ENCODE results near the gene TRDN.
"Not testable (repeated sequence)": the region's sequence is repeated elsewhere in the genome, so short reads cannot be mapped to it uniquely, and the experiment has no call there.

Gene TRDN

GRCh38 chr6:123404975-123405374 lies 231.8 kb downstream of the TRDN start:
- no peak for DNase-seq (ENCODE audit: low spot score)

DNA sequence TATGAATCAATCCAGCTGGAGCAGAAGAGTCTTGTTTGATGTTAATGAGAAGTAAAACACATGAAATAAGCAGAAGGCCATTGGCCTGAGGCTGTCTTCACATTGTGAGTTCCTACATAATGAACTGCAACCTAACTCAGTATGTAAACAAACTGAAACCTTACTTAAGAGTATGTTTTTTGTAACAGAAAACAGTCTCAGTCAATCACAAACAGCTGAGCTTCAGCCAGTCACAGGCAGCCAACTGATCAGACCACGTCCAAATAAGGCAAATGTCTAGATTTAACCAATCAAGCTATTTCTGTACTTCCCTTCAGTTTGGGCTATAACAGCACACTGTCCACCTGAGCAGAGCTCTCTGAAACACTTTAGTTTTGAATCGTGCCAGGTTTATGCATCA lies 234.7 kb downstream of the TRDN start:
- DNase-seq (ENCODE audit: low spot score) = no peak

- DNase-seq (ENCODE audit: low spot score) = no peak
Measured at GRCh38 chr6:123398072-123398471, 238.7 kb downstream of the TRDN start.

DNA sequence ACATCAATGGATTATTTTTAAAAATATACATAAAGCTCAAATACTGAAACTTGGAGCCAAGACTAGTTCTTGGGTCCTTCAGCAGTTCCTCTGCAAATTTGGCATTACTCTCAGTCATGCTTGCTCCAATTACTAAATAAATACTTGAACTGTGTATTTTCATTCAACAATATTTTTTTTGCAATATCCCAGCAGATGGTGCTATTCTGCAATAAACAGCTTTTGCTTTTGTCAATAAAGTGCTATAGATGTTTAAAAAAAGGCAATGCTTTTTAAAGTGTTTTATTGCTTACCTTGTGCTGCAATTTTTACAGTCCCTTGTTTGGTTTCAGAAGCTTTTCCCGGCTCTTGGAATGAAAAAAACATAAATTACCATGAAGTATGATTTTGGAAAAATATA lies 243.4 kb downstream of the TRDN start:
- DNase-seq (ENCODE audit: low spot score) = peak; percentile 20

- no peak for DNase-seq (ENCODE audit: low spot score)
Measured at GRCh38 chr6:123383718-123384117, 253.0 kb downstream of the TRDN start.

DNA sequence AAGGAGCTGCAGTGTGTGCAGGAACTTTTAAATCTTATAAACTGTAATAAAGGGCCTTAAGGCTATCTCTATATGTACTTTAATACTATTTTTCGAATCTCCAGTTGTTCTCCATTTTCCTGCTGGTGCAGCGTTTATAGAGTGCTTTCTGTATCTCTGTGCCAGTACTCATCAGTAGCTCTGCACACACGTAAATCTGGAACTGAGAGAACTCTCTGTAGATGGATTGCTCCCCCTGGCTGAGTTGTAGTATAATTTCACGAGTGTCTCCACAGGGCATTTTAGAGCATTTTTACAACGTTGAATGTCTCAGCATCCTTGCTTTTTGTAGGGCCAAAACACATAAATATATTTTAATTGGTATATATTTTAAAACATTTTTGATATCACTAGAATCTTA lies 256.5 kb downstream of the TRDN start:
- peak; percentile 3 for DNase-seq (ENCODE audit: low spot score)

- no peak for DNase-seq (ENCODE audit: low spot score)
Measured at GRCh38 chr6:123372737-123373136, 264.0 kb downstream of the TRDN start.

GRCh38 chr6:123363912-123364311 lies 272.8 kb downstream of the TRDN start:
- no peak for DNase-seq (ENCODE audit: low spot score)

- DNase-seq (ENCODE audit: low spot score) = no peak
Measured at GRCh38 chr6:123360359-123360758, 276.4 kb downstream of the TRDN start.

GRCh38 chr6:123352705-123353104 lies 284.0 kb downstream of the TRDN start:
- DNase-seq (ENCODE audit: low spot score) = no peak

DNA sequence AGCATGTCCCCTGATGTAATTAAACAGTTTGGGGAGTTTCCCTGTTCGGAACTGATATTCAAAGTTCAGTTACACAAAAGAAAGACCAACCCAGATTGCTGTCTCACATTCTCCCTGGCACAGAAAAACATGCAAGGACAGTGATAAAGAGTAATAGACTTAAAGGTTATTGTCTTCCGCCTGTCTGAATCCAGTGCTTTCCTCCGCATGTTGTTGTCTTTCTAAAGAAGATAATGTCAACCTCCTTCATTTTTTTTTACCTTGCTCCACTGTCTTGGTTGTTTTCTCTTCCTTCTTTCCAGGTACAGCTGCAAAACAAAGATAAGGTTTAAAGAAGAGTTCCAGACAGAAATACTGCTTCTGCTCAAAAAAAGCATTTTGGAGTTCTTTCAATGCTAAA lies 284.5 kb downstream of the TRDN start:
- DNase-seq (ENCODE audit: low spot score) = no peak

GRCh38 chr6:123343836-123344235 lies 292.9 kb downstream of the TRDN start:
- DNase-seq (ENCODE audit: low spot score) = no peak

- DNase-seq (ENCODE audit: low spot score) = no peak
Measured at GRCh38 chr6:123338394-123338793, 298.4 kb downstream of the TRDN start.

DNA sequence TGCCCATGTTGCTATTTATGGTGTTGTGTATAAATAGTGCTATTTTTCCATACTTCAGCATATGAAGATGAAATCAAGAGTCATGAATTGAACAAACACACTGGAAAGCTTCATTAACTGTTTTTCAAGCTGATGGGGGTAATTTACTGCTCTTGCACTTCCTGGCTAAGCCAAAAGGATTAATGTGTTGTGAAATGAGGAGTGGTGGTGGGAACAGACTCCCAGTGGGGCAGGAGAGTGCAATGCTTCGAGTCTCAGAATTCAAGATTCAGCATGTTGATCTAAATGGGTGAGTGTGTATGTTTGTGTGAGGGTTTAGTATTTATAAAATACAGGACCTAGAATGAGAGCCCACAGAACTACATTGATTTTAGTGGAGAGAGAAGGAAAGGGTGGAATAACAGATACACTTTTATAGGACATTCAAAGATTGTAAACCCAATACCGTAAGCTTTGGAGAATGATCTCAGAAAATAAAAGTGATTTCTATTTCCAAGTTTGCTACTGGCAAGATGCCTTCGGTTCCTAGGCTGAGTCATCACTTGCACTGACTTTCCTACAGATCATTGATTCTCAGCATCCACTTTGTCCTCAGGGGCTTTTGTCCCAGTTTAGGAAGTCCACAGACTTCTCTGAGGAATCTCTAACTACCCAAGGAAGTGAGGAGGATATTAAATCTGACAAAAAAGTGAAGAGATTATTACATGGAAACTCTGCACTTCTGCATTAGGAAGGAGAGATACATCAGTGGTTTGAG lies 303.6 kb downstream of the TRDN start:
- DNase-seq (ENCODE audit: low spot score) = no peak

DNA sequence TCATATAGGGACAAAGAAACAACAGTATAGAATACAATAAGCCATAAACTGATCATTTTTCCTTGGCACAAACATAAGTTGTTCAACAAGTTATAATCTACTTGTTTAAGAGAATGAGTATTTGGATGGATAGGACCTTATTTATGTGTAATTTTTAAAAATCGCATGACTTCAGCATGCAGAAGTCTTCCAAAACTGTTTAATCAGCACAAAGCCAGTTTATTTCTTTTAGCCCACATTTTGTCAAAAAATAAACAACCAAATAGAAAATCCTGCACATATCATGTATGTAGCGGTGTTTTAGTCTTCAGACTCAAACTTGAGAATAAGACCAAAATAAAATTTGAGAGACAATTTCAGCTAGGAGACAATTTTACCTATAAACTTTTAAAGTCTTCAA lies 304.7 kb downstream of the TRDN start:
- DNase-seq (ENCODE audit: low spot score) = no peak

DNA sequence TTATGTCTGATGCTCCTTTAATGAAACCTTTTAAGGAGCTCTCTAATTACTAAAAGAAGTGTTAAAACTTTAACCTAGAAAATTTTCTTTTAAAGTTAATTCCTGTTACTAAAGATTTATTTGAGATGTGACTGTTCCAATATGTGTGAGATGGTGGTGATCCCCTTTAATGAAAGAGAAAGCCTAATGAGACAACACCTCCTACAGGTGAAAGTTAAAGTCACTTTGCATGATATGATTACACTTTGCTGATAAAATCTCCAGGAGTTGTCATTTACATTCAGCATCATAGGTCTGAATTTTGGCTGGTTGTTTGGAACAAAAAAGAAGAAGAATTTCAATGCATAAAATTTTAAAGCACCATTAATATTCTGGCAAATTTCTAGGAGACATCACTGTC lies 307.4 kb downstream of the TRDN start:
- no peak for DNase-seq (ENCODE audit: low spot score)

DNA sequence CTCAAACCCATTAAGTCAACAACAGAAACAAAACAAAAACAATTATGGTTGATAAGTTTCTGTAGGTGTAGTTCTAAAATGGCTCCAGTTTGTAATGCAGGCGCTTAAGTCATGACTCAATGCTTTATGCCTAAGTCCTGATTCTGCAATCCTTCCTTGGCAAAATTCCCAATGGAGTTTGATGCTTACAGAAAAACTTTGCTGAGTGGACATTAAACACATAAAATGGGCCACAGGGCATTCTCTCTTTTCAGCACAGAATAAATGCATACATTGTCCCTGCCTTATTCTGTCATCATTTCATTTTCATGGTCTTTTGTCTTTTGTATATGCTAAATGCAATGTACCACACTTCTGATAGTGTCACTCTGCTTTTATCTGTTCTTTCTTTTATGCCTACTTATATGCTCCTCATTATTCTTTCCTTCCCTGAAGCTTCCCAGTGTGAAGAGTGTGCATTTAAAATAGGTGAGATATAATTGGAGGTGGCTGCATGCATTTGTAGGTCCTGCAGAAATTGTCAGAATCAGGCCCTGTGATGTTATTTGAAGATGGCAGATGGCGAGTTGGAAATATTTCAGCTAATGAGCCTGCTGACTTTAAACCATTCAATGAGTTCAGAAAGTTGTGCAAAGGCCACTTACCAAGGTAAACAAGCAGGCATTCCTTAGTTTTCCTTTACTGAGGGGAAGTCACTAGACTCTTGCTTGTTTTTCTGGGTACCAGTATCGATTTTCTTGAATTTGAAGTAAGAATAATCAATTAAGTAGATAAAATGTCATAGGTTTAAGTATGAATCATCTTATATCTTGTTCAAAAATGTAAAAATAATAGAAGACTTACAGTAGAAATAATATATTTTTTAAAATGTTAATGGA lies 313.1 kb downstream of the TRDN start:
- peak; percentile 23 for DNase-seq (ENCODE audit: low spot score)

DNA sequence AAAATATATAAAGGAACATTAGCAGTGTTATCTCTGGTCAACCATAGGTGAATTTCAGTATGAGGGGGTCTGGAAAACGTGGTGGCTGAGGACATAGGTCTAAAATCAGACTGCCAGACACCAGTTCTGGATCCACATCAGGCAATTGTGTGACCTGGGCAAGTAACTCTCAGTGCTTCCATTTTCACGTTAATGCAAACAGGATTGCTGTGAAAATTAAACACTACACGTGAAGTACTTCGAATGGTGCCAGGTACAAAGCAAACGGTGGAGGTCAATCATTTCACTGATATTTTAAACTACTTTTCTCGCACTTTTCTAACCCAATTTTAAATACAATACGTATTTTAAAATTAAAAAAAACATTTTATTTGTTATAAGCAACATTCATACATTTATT lies 315.7 kb downstream of the TRDN start:
- no peak for DNase-seq (ENCODE audit: low spot score)

DNA sequence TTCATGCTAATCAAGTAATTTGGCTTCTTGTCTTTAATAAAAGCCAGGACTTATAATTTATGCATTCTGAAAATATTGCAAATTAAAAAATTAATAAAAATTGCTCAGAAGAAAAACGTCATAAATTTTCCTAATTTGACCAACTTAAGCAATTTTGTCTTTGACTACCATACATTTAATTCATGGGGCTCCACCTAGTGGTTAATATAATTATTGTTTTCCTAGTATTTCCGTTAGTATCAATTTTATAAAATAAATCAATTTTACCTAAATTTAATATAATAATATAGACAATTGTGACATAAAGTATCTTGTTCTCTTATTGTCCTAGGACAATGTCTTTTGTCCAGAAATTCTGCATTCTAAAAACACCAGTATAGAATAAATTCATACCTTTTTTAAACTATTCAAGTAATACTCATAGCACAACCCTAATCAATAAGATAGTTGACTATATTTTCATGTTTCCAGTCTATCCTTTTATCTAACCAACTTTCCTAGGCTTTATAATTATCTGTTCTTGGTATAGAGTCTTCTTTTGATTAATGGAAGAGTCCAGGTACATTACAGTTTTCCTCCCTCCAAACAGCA lies 319.9 kb downstream of the TRDN start:
- peak; percentile 2 for DNase-seq (ENCODE audit: low spot score)

DNA sequence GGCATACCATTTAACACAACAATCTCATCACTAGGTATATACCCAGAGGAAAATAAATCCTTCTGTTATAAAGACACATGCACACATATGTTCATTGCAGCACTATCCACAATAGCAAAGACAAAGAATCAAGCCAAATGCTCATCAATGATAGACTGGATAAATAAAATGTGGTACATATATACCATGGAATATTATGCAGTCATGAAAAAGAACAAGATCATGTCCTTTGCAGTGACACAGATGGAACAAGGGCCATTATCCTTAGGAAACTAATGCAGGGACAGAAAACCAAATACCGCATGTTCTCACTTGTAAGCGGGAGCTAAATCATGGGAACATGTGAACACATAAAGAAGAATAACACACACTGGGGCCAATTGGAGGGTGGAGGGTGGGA lies 322.3 kb downstream of the TRDN start:
- not testable (repeated sequence) for DNase-seq (ENCODE audit: low spot score)

DNA sequence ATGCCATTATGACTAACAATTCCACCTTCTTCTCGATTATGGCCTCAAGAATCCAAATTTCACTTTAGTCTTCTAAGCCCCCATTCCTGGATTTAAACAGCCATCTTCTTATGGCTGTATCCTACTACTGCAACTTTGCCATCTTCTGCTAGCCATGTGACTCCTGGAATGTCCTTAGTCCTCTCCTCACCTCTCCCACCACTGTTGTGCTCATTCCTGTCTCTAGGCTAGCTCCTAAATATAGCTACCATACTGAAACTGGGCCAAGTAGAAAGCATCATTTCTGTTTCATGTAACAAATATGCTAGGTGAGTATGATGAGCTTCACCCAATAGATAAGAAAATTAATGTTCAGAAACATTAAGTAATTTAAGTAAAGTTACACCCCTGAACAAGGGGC lies 327.6 kb downstream of the TRDN start:
- no peak for DNase-seq (ENCODE audit: low spot score)

DNA sequence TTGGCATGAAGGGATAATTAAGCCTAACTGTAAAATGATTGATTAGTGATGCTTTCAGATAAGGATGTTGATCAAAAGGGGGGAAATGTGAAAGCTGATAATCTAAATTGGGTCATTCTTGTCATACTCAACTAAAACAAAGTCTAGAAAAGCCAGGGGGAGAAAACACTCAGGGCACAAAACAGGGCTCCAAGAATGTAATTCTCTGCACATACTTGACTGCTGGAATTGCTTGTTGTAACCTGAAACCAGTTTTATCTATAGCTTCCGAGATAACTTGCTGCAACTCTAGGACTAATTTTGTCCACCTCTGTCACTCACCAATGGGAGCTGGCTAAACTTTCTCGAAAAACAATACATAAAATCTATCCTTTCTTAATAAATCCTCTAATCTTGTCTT lies 330.4 kb downstream of the TRDN start:
- DNase-seq (ENCODE audit: low spot score) = no peak

DNA sequence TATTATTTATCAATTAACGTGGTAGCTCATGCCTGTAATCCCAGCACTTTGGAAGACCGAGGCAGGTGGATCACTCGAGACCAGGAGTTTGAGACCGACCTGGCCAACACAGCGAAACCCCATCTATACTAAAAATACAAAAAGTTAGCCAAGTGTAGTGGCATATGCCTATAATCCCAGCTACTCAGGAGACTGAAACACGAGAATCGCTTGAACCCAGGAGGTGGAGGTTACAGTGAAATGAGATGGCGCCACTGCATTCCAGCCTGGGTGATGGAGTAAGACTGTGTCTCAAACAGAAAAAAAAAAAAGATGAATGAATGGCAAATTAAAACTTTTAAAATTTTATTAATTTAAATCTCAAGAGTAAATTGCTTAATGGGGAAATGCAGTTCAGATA lies 341.1 kb downstream of the TRDN start:
- DNase-seq (ENCODE audit: low spot score) = no peak
